HG02798 (cell line): ENCODE data around the gene NFATC1.

ENCODE experiments used
- ATAC-seq: cut with Tn5 transposase; IDR thresholded peaks from one replicate; pipeline ENCODE4 v1.9.1; 2021; ENCODE audit warnings: mild to moderate bottlenecking; ENCODE audit not compliant: unreplicated experiment, poor library complexity

Gene NFATC1

GRCh38 chr18:79420033-79420745 is 24.5 kb downstream of the NFATC1 start:
- ATAC-seq: no peak

- ATAC-seq: no peak
These were observed 25.6 kb downstream of the NFATC1 start for GRCh38 chr18:79421275-79421857.

- peak; percentile 52 for ATAC-seq
These were observed 26.5 kb downstream of the NFATC1 start for GRCh38 chr18:79422022-79422782.

- ATAC-seq: no peak
These were observed 27.0 kb downstream of the NFATC1 start for GRCh38 chr18:79422783-79423165.

- ATAC-seq: no peak
These were observed 27.7 kb downstream of the NFATC1 start for GRCh38 chr18:79423211-79424007.

GRCh38 chr18:79424008-79424565 is 28.4 kb downstream of the NFATC1 start:
- ATAC-seq: no peak

GRCh38 chr18:79424880-79425568 is 29.3 kb downstream of the NFATC1 start:
- ATAC-seq: no peak

GRCh38 chr18:79425569-79425886 is 29.8 kb downstream of the NFATC1 start:
- no peak for ATAC-seq

- ATAC-seq: no peak
These were observed 30.9 kb downstream of the NFATC1 start for GRCh38 chr18:79426376-79427300.

- no peak for ATAC-seq
These were observed 31.9 kb downstream of the NFATC1 start for GRCh38 chr18:79427368-79428225.

- no peak for ATAC-seq
These were observed 32.6 kb downstream of the NFATC1 start for GRCh38 chr18:79428287-79428686.

- no peak for ATAC-seq
These were observed 33.7 kb downstream of the NFATC1 start for GRCh38 chr18:79429381-79429780.

GRCh38 chr18:79429785-79430281 is 34.1 kb downstream of the NFATC1 start:
- ATAC-seq: no peak

- no peak for ATAC-seq
These were observed 36.8 kb downstream of the NFATC1 start for GRCh38 chr18:79432376-79433120.

- no peak for ATAC-seq
These were observed 37.7 kb downstream of the NFATC1 start for GRCh38 chr18:79433431-79433830.

- ATAC-seq: no peak
These were observed 39.1 kb downstream of the NFATC1 start for GRCh38 chr18:79434607-79435401.
